ENCODE data around the gene COL21A1. TPM values are rescaled to one million over a fixed set of nuclear protein-coding genes. Genes with fewer than 3 reads are reported as not detected.

The COL21A1 gene
- total RNA-seq, 1 donor from 2014 or later: not detected

DNA sequence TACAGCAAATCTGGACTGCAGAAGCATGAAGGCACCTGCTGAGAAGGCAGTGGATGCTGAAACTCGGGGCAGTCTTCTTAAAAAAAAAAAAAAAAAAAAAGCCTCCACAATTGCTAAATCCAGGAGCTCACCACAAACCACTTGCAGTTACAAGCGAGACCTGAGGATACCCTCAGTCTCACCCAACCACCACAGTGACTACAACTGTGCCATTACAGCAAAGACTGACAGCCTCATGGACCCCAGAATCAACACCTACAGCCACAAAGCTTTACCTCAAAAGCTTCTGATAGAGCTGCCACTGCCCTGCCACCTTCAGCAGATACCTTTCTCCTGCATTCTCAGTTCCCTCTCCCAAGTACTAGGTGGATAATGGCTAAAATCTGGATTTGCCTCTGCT, 9.0 kb downstream of the COL21A1 start:
- Mint-ChIP-seq H3K27ac (no peak overlapping the region), H3K27me3 (no peaks in the 10 kb centered on the region), H3K4me3 (no peak overlapping the region), H3K9me3 (no peaks in the 10 kb centered on the region), H3K36me3 (ENCODE audit: low read depth) (no peaks in the 10 kb centered on the region), H3K4me1 (no peaks in the 10 kb centered on the region)
- intact Hi-C loops (cut with micrococcal nuclease): no loop called here
- DNase-seq: no peak

DNA sequence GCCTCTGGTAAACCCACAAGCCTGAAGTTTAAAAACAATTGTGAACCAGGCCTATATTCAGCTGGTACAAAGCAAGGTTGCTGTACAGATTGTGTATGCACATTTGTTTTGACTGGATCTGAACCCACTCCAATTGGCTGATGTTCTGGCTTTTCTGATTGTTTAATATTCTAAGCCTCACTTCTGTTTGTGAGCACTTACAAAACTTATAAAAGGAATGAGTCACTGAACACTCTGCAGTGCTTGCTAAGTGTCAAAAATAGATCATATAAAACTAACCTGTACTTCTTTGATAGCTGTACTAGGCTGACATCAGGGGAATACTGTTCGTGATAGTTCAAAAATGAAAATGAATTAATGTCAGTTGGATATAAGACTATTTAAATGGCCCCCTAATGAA, 12.1 kb downstream of the COL21A1 start:
- no peaks in the 10 kb centered on the region for H3K36me3 Mint-ChIP-seq (ENCODE audit: low read depth)
- H3K4me3 Mint-ChIP-seq: no peak overlapping the region
- H3K27ac Mint-ChIP-seq: no peak overlapping the region
- no peaks in the 10 kb centered on the region for H3K4me1 Mint-ChIP-seq
- intact Hi-C loops (cut with micrococcal nuclease): no loop called here
- no peak for DNase-seq
- no peaks in the 10 kb centered on the region for H3K27me3 Mint-ChIP-seq
- no peaks in the 10 kb centered on the region for H3K9me3 Mint-ChIP-seq

DNA sequence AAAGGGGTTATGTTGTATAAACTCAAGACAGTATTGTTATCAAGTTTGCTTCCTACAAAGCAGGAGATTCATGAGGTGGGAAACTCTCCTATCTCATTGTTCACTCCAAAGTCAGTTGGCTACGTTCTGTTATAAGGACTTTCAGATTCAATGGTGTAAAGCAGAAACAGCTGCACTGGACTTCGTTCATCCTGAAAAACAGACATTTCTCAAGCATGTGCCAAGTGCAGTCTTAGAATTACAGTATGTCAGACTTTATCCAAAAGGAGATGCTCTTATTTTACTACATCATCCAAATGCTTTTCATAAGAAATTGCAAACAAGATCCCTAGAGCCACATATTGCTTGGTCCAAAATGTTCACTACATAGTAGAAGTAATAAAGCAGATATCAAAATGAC, 14.9 kb downstream of the COL21A1 start:
- H3K36me3 Mint-ChIP-seq (ENCODE audit: low read depth): no peaks in the 10 kb centered on the region
- H3K27me3 Mint-ChIP-seq: no peaks in the 10 kb centered on the region
- H3K4me1 Mint-ChIP-seq: no peaks in the 10 kb centered on the region
- no peak for DNase-seq
- H3K27ac Mint-ChIP-seq: no peak overlapping the region
- no peak overlapping the region for H3K4me3 Mint-ChIP-seq
- intact Hi-C loops (cut with micrococcal nuclease): no loop called here
- H3K9me3 Mint-ChIP-seq: no peaks in the 10 kb centered on the region

DNA sequence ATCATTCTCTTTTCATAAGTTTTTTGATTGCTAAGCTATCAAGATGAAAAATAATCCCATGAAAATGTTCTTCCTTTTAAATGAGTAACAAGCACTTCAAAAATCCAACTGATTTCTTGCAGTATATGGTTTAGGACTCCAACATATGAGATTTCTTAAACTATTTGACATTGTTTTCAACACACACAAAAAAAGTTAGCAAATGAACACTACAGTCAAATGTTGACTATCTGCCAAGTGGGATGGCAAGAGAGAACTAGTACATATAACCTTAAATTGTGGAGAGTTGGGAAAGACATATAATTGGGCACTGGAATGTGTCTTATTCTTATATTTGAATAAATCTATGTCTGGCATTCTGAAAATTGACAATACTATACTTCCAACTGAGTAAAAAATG, 15.6 kb downstream of the COL21A1 start:
- no peak for DNase-seq
- Mint-ChIP-seq H3K4me3 (no peak overlapping the region), H3K4me1 (no peaks in the 10 kb centered on the region), H3K36me3 (ENCODE audit: low read depth) (no peaks in the 10 kb centered on the region), H3K27ac (no peak overlapping the region), H3K9me3 (no peaks in the 10 kb centered on the region), H3K27me3 (no peaks in the 10 kb centered on the region)
- intact Hi-C loops (cut with micrococcal nuclease): no loop called here

DNA sequence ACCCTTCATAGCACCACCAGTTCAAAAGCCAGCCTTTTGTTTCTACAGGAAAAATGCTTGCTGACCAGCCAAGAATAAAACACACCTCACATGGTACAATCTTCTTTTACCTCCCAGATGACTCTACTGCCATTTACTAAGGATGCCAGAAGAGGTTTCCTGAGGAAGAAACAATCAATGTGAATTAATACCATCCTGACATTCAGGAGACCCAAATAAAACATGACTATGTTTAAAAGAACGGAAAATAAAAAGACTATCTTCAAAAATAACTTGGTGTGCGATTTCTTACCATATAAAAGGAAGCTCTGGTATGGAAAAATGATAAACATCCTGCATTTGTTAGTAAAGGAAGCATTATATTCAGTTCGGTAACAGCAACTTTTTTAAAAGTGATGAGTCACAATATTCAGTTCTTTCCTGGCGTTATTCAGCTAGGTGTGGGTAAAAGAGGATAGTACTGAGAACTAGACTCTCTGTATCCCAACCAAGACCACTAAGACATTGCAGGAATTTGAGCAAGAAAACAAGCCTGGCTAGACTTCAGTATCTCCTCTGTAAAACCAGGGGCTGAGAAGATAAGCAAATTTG, 16.3 kb downstream of the COL21A1 start:
- Mint-ChIP-seq H3K27me3 (no peaks in the 10 kb centered on the region), H3K27ac (no peak overlapping the region), H3K36me3 (ENCODE audit: low read depth) (no peaks in the 10 kb centered on the region), H3K9me3 (no peaks in the 10 kb centered on the region), H3K4me1 (no peaks in the 10 kb centered on the region), H3K4me3 (no peak overlapping the region)
- no peak for DNase-seq
- intact Hi-C loops (cut with micrococcal nuclease): no loop called here

DNA sequence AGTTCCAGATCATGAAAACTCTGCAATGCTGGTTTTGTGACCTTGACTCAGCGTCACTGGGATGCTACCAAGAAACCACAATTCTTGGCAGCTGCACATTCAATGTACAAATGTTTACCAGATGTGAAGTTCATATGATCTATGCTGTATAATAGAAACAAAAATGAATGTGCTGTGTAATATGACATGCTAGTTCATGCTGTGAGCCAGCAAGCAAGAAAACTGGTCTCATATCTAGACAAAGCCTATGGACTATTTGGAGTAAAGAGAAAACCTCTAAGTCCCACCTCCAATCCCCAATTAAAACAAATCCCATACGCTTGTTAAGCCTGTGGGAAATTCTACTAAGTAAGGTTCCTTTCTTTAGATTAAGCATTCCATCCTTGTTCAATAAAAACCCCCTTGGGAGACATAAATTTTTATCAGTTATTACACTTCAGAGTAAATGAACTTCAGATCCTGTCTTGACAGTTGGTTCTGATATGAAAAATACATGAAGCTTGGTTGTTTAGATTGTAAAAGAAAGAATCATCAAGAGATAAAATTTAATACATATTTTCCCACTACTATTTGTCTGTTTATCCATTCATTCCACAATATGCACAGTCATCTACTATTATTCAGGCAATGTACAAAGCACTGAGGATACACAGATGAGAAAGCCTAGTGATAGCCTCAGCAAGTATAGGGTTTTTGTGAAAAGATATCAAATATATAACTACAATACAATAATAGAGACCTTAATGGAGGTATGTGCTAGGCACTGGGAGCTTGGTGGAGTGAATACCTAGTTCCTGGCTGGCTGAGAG, 20.1 kb downstream of the COL21A1 start:
- intact Hi-C loops (cut with micrococcal nuclease): no loop called here
- no peak for DNase-seq
- no peak overlapping the region for H3K27ac Mint-ChIP-seq
- no peaks in the 10 kb centered on the region for H3K36me3 Mint-ChIP-seq (ENCODE audit: low read depth)
- no peaks in the 10 kb centered on the region for H3K9me3 Mint-ChIP-seq
- H3K27me3 Mint-ChIP-seq: no peaks in the 10 kb centered on the region
- H3K4me1 Mint-ChIP-seq: no peaks in the 10 kb centered on the region
- no peak overlapping the region for H3K4me3 Mint-ChIP-seq

DNA sequence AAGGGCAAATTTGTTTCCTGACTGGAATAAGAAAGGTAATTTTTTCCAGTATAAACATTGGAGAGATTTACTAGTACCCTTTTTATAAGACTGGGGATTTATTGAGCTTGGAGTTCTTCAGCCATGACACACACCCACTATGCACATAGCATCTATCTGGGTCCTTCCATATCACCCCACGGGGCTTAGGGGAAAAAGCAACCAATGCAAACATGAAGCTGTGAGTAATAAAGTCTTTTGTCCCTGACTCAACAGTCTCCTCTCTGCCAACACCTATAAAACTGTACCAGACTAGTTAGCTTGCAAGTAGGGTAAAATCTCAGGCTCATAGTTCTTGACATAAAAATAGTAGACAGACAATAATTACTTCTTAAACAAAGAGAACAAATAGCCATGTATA, 23.4 kb downstream of the COL21A1 start:
- H3K4me1 Mint-ChIP-seq: no peaks in the 10 kb centered on the region
- intact Hi-C loops (cut with micrococcal nuclease): no loop called here
- H3K27me3 Mint-ChIP-seq: no peaks in the 10 kb centered on the region
- H3K27ac Mint-ChIP-seq: no peak overlapping the region
- H3K9me3 Mint-ChIP-seq: no peaks in the 10 kb centered on the region
- no peaks in the 10 kb centered on the region for H3K36me3 Mint-ChIP-seq (ENCODE audit: low read depth)
- H3K4me3 Mint-ChIP-seq: no peak overlapping the region
- DNase-seq: no peak

DNA sequence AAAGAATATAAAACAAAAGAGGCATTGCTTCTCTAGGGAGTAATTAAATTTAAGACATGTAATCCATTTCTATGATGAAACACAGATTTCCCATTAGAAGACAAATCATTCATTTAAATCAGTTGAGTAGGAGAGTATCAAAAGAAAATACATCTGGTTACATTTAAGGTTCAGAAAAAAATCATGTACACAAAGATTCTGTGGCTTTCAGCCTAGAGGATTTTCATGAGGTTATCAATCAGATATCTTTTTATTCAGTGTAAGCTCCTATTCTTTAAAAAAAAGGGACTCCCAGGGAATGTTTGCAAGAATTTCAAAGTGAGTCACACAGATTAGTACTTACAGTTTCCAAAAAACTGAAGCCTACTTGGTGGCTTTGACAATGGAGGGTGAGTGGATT, 24.9 kb downstream of the COL21A1 start:
- no peaks in the 10 kb centered on the region for H3K4me1 Mint-ChIP-seq
- H3K27me3 Mint-ChIP-seq: no peaks in the 10 kb centered on the region
- no peak for DNase-seq
- H3K4me3 Mint-ChIP-seq: no peak overlapping the region
- H3K36me3 Mint-ChIP-seq (ENCODE audit: low read depth): no peaks in the 10 kb centered on the region
- H3K9me3 Mint-ChIP-seq: no peaks in the 10 kb centered on the region
- H3K27ac Mint-ChIP-seq: no peak overlapping the region
- intact Hi-C loops (cut with micrococcal nuclease): no loop called here

DNA sequence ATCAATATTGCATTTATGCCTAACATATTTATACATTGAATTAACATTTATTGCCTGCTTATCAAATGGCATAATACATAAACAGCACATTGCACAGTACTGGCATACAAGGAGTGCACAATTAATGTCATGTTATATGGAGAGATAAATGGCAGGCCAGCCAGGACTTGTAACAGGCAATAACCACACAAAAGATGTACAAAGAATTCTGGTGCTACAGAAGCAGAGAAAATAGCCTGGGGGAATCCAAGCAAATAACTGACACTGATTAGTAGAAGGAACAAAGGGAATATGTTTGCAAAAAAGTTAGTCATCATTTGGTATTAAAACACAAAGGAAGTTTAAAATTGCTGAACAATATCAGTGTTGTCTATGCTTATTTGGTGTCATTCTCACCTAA, 27.3 kb downstream of the COL21A1 start:
- H3K27me3 Mint-ChIP-seq: no peaks in the 10 kb centered on the region
- H3K9me3 Mint-ChIP-seq: no peaks in the 10 kb centered on the region
- H3K36me3 Mint-ChIP-seq (ENCODE audit: low read depth): no peaks in the 10 kb centered on the region
- H3K27ac Mint-ChIP-seq: no peak overlapping the region
- intact Hi-C loops (cut with micrococcal nuclease): no loop called here
- DNase-seq: no peak
- no peak overlapping the region for H3K4me3 Mint-ChIP-seq
- no peaks in the 10 kb centered on the region for H3K4me1 Mint-ChIP-seq

DNA sequence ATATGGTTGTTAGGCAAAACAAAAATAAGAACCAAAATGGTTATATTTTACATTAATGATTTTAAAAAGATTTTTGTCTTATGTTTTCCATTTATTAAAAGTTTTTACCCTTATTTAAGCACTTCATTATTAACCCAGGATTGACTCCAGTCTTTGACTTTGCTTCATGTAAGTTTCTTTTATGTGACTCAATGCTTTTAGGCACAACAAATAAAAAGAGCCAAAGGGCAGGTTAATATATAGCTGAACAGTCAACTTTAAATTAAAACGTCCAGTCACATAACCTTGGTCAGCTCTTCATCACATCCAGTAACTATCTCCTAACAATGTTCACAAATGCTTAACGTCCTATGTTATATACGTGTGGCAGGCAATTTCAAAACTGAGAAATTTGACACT, 32.7 kb downstream of the COL21A1 start:
- H3K27me3 Mint-ChIP-seq: no peaks in the 10 kb centered on the region
- no peak overlapping the region for H3K4me3 Mint-ChIP-seq
- intact Hi-C loops (cut with micrococcal nuclease): no loop called here
- H3K36me3 Mint-ChIP-seq (ENCODE audit: low read depth): no peaks in the 10 kb centered on the region
- no peaks in the 10 kb centered on the region for H3K4me1 Mint-ChIP-seq
- H3K27ac Mint-ChIP-seq: no peak overlapping the region
- H3K9me3 Mint-ChIP-seq: no peaks in the 10 kb centered on the region
- no peak for DNase-seq

DNA sequence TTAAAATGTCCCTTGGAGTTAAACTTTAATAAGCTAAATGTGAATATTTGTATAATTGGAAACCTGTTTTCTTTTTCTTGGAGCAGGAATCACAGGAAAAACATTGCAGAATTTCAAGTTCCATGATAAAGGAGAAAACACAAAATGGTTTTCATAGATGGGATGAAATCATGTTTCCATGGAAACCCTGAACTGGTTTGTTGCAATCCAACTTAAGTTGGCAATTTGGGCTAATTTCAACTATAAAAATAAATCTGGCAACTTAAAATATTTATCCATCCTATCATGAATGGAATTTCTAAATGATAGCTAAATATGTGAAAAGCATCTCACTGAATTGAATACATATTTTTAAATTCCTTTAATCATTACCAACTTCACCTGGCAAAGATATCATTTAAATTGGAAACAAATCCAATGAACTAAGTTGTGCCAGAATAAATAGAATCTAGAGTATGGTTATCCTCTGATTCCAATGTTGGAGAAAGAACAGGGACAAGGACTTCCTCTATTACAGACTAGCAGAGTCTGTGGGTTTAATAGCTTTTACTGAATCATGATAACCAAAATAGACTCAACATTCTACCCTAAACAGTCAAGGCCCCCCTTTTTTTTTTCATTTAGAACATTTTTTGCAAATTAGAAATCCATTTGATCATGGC, 33.2 kb downstream of the COL21A1 start:
- intact Hi-C loops (cut with micrococcal nuclease): no loop called here
- Mint-ChIP-seq H3K4me1 (no peaks in the 10 kb centered on the region), H3K27ac (no peak overlapping the region), H3K9me3 (no peaks in the 10 kb centered on the region), H3K27me3 (no peaks in the 10 kb centered on the region), H3K36me3 (ENCODE audit: low read depth) (no peaks in the 10 kb centered on the region), H3K4me3 (no peak overlapping the region)
- no peak for DNase-seq

DNA sequence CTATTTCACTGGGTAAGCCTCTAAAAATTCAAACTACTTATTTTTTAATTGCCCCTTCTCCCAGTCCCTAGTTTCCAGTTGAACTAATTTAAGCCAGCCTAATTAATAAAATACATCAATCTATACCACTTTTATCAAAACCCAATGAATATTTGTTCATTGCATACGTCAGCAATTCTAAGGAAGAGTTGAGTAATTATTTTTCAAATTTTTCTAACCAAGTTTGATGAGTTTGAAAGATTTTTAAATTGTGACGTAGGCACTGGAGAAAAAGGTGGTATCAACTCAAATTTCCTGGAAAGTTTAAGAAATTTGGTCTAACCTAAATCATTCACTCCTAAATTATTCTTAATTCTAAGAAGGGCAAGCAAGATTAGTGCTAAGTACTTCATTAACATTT, 35.7 kb downstream of the COL21A1 start:
- H3K4me1 Mint-ChIP-seq: no peaks in the 10 kb centered on the region
- H3K36me3 Mint-ChIP-seq (ENCODE audit: low read depth): no peaks in the 10 kb centered on the region
- H3K27ac Mint-ChIP-seq: no peak overlapping the region
- intact Hi-C loops (cut with micrococcal nuclease): no loop called here
- no peak for DNase-seq
- H3K9me3 Mint-ChIP-seq: no peaks in the 10 kb centered on the region
- H3K27me3 Mint-ChIP-seq: no peaks in the 10 kb centered on the region
- H3K4me3 Mint-ChIP-seq: no peak overlapping the region

DNA sequence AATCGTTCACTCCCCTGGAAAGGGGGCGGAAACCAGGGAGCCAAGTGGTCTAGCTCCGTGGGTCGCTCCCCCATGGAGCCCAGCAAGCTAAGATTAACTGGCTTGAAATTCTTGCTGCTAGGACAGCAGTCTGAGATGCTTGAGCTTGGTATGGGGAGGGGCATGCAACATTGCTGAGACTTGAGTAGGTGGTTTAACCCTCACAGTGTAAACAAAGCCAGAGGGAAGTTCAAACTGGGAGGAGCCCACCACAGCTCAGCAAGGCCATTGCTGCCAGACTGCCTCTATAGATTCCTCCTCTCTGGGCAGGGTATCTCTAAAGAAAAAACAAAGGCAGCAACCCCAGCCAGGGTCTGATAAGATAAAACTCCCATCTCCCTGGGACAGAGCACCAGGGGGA, 43.2 kb downstream of the COL21A1 start:
- intact Hi-C loops (cut with micrococcal nuclease): no loop called here
- Mint-ChIP-seq H3K27me3 (no peaks in the 10 kb centered on the region), H3K4me1 (no peaks in the 10 kb centered on the region), H3K36me3 (ENCODE audit: low read depth) (no peaks in the 10 kb centered on the region), H3K27ac (no peak overlapping the region), H3K4me3 (no peak overlapping the region), H3K9me3 (peaks cover 16% of the 10 kb centered on the region)
- DNase-seq: no peak

DNA sequence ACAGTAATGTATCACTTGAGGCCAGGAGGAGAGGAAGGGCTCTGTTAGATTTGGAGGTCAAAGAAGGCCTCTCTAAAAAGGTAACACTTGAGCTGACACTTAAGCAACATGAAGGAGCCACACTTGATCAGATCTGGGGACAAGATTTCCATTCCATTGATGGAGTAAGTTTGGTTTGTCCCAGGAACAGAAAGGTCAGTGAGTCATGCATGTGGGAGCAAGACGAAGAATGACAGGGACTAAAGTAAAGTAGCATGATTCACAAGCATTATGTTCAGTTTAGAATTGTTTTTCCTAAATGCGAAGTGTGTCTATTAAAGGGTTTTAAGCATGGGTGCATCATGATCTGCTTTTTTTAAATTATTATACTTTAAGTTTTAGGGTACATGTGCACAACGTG, 47.4 kb downstream of the COL21A1 start:
- no peak for DNase-seq
- Mint-ChIP-seq H3K4me1 (no peaks in the 10 kb centered on the region), H3K27me3 (no peaks in the 10 kb centered on the region), H3K27ac (no peak overlapping the region), H3K9me3 (peaks cover 16% of the 10 kb centered on the region), H3K4me3 (no peak overlapping the region), H3K36me3 (ENCODE audit: low read depth) (no peaks in the 10 kb centered on the region)
- intact Hi-C loops (cut with micrococcal nuclease): no loop called here
